Brain microvascular endothelial cell (primary cell): ENCODE results near the gene TACC3.

Experiments
- DNase-seq: peaks from one replicate; pipeline ENCODE4 v3.0.0-alpha.2; 2020
- H3K27ac ChIP-seq: fragments of 250-450 bp; sonication (Bioruptor Pico); 2 replicates; pipeline ENCODE4 v1.5.1; 2020; ENCODE audit warnings: mild to moderate bottlenecking, moderate library complexity
- H3K27me3 ChIP-seq: fragments of 250-450 bp; sonication (Bioruptor Pico); replicated peaks from 2 replicates; pipeline ENCODE4 v1.5.1; 2020; ENCODE audit warnings: mild to moderate bottlenecking
- H3K36me3 ChIP-seq: fragments of 250-450 bp; sonication (Bioruptor Pico); replicated peaks from 2 replicates; pipeline ENCODE4 v1.5.1; 2020; ENCODE audit warnings: mild to moderate bottlenecking
- H3K4me3 ChIP-seq: 2 replicates; pipeline ENCODE4 v1.5.1; 2011; ENCODE audit warnings: low read depth, mild to moderate bottlenecking, control low read depth, low read length, moderate library complexity
- CTCF ChIP-seq: IDR thresholded peaks from 2 replicates; pipeline ENCODE4 v1.5.1; 2011; ENCODE audit warnings: low read depth, mild to moderate bottlenecking, moderate library complexity, low read length, control low read depth, inconsistent platforms; ENCODE audit errors: missing control alignments
- in situ Hi-C: cut with HindIII; loops from 2 replicates; pipeline ENCODE4 v1.10.0; 2017; ENCODE audit warnings: low sequenced_read_pairs, low pct_ligation_motif_present

The TACC3 gene

DNA sequence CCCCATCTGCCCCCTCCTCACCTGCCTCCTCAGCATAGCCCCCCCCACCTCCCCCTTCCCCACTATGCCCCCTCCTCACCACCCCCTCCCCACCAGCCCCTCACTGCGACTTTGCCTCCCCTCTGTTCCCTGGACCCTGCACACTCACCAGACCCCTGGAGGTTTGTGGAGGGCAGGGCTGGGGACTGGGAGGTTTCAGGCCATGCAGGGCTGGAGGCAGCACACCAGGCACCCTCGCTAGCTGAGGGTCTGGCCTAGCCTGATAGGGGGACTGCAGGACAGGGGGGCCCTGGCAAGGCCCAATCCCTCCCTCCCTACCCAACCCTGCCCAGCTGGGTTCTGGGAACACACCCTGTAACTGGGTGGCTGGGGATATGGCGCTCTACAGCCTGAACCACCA lies 28.0 kb downstream of the TACC3 start:
- DNase-seq: no peak
- Histone ChIP-seq H3K36me3 (no peaks in the 10 kb centered on the region), H3K27me3 (no peaks in the 10 kb centered on the region), H3K4me3 (no peak overlapping the region), H3K27ac (no peak overlapping the region)
- TF ChIP-seq CTCF: no peak
- in situ Hi-C loops: no loop called here

GRCh38 chr4:1749826-1750225 lies 28.5 kb downstream of the TACC3 start:
- DNase-seq: no peak
- in situ Hi-C loops: no loop called here
- Histone ChIP-seq H3K27ac (no peak overlapping the region), H3K27me3 (no peaks in the 10 kb centered on the region), H3K4me3 (no peak overlapping the region), H3K36me3 (no peaks in the 10 kb centered on the region)
- no peak for TF ChIP-seq CTCF

DNA sequence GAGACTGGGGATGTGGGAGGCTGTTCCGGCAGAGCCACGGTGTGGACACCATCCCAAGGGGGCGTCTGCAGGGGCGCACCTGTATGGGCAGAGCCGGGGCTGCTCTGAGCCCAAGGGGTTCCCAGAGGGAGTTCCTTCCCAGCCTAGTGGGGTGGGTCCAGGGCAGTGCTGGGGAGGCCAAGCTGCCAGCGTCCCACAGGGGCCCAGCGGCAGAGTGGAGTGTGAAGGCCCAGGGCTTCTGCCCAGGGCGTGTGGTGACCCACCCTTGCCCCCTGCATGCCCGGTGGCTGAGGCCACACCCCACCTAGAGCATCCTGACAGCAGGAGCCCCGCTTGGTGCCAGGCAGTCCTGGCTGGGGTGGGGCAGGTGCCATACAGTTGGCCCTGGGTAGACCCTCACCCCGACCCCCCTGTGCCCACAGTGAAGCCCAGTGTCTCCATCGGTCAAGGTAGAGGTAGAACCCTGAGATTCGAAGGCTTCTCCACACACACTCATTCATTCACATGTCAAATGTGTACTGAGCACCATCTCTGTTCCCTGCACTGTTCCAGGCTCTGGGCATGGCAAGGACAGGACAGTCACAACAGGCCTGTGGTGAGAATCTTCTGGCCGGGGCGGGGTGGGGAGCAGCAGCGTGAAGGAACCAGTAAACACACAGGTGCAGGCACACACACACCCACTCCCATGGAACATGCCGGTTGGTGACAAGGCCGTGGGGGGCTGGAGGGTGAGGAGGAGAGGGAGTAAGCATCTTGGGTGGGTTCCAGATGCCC lies 29.2 kb downstream of the TACC3 start:
- Histone ChIP-seq H3K36me3 (no peaks in the 10 kb centered on the region), H3K27me3 (no peaks in the 10 kb centered on the region), H3K27ac (no peak overlapping the region), H3K4me3 (no peak overlapping the region)
- DNase-seq: no peak
- TF ChIP-seq CTCF: no peak
- in situ Hi-C loops: no loop called here

GRCh38 chr4:1751155-1751918 lies 30.0 kb downstream of the TACC3 start:
- Histone ChIP-seq H3K27me3 (no peaks in the 10 kb centered on the region), H3K4me3 (no peak overlapping the region), H3K27ac (no peak overlapping the region), H3K36me3 (no peaks in the 10 kb centered on the region)
- no peak for DNase-seq
- no peak for TF ChIP-seq CTCF
- in situ Hi-C loops: no loop called here

GRCh38 chr4:1751919-1752283 lies 30.6 kb downstream of the TACC3 start:
- Histone ChIP-seq H3K27ac (no peak overlapping the region), H3K4me3 (no peak overlapping the region), H3K27me3 (no peaks in the 10 kb centered on the region), H3K36me3 (no peaks in the 10 kb centered on the region)
- DNase-seq: no peak
- TF ChIP-seq CTCF: no peak
- in situ Hi-C loops: no loop called here
